ENCODE data around the gene SUSD3. TPM values are rescaled to one million over a fixed set of nuclear protein-coding genes. Genes with fewer than 3 reads are reported as not detected.

The SUSD3 gene
- total and polyA plus RNA-seq, 2 donors (not counting 3 experiments of a cell fraction or from before 2014, with no cell fraction given): not detected

- Histone ChIP-seq H3K4me3 (replicated peaks in 1 of 3; ENCODE audit: insufficient read depth in 1 of 3, low read depth in 1 of 3, low read length in 3 of 3) (no peak overlapping the region), H3K9me3 (replicated peaks; ENCODE audit: control insufficient read depth, insufficient read depth, low read length) (no peaks in the 10 kb centered on the region), H3K4me1 (ENCODE audit: control insufficient read depth, extremely low read depth, insufficient read depth, low read length) (no peaks in the 10 kb centered on the region), H3K9me1 (replicated peaks; ENCODE audit: control insufficient read depth, extremely low read depth, insufficient read depth, low read length) (no peaks in the 10 kb centered on the region), H2AFZ (ENCODE audit: low read depth, low read length) (no peak overlapping the region), H3K79me2 (ENCODE audit: control insufficient read depth, insufficient read depth, low read length) (no peaks in the 10 kb centered on the region), H3K36me3 (ENCODE audit: control insufficient read depth in 2 of 2, extremely low read depth in 1 of 2, insufficient read depth in 2 of 2, low read length in 2 of 2) (no peaks in the 10 kb centered on the region), H4K20me1 (replicated peaks; ENCODE audit: control insufficient read depth, extremely low read depth, insufficient read depth, low read length) (no peaks in the 10 kb centered on the region), H3K4me2 (ENCODE audit: insufficient read depth, low read length) (no peak overlapping the region), H3K27me3 (ENCODE audit: control insufficient read depth in 2 of 2, insufficient read depth in 2 of 2, low read length in 2 of 2) (peaks cover 0 to 3% of the 10 kb centered on the region in 2 experiments), H3K27ac (ENCODE audit: insufficient read depth, low read depth, low read length) (no peak overlapping the region), H3K9ac (replicated peaks; ENCODE audit: extremely low read depth, insufficient read depth, low read length) (no peak overlapping the region)
- dilution Hi-C loops (cut with MboI; ENCODE audit: extremely low pct_ligation_motif_present, low sequenced_read_pairs): no loop called here
- no peak for DNase-seq (ENCODE audit: low read depth, low spot score)
- POLR2A ChIA-PET: no interaction called here
- FAIRE-seq: no peak
- intact Hi-C loops (cut with micrococcal nuclease): no loop called here
- no peak for TF ChIP-seq FOS (IDR thresholded peaks at IDR 0.05; ENCODE audit: borderline replicate concordance, insufficient read depth, low read length)
- TF ChIP-seq, protein P1, sequence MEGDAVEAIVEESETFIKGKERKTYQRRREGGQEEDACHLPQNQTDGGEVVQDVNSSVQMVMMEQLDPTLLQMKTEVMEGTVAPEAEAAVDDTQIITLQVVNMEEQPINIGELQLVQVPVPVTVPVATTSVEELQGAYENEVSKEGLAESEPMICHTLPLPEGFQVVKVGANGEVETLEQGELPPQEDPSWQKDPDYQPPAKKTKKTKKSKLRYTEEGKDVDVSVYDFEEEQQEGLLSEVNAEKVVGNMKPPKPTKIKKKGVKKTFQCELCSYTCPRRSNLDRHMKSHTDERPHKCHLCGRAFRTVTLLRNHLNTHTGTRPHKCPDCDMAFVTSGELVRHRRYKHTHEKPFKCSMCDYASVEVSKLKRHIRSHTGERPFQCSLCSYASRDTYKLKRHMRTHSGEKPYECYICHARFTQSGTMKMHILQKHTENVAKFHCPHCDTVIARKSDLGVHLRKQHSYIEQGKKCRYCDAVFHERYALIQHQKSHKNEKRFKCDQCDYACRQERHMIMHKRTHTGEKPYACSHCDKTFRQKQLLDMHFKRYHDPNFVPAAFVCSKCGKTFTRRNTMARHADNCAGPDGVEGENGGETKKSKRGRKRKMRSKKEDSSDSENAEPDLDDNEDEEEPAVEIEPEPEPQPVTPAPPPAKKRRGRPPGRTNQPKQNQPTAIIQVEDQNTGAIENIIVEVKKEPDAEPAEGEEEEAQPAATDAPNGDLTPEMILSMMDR (IDR thresholded peaks at IDR 0.05; ENCODE audit: extremely low read depth in 1 of 2, insufficient read depth in 1 of 2, low read depth in 1 of 2, low read length in 2 of 2): no peak
- TF ChIP-seq GATA2 (IDR thresholded peaks at IDR 0.05; ENCODE audit: insufficient read depth, insufficient read length, low read depth, low read length): no peak
- TF ChIP-seq MAX (IDR thresholded peaks at IDR 0.05; ENCODE audit: insufficient read depth, insufficient read length): no peak
- TF ChIP-seq POLR2AphosphoS5 (IDR thresholded peaks at IDR 0.05; ENCODE audit: insufficient read depth, low read depth, low read length): no peak
- TF ChIP-seq JUN (IDR thresholded peaks at IDR 0.05; ENCODE audit: borderline replicate concordance, insufficient read depth, insufficient read length, low read depth): no peak
- no peak for TF ChIP-seq POLR2A (IDR thresholded peaks at IDR 0.05; ENCODE audit: low read depth, low read length)
- TF ChIP-seq EZH2 (IDR thresholded peaks at IDR 0.05; ENCODE audit: borderline replicate concordance, low read depth, low read length, severe bottlenecking): no peak
- TF ChIP-seq MYC (IDR thresholded peaks at IDR 0.05; ENCODE audit: low read depth, low read length): no peak
- no TSS peak for BruUV-seq (replicated peaks)
- CTCF ChIA-PET: interaction anchor here (1.1 to 1.3 kb wide), 2 partner anchors 15 to 63 kb away, joined by 3 read pairs; no protein-coding TSS in a partner anchor
Measured at GRCh38 chr9:93066978-93067603, 8.6 kb downstream of the SUSD3 start.

Measured in endothelial cell of umbilical vein (primary cell).